Gastrocnemius medialis (tissue), 4 donors: ENCODE measurements around the gene TALDO1. TPM values are rescaled to one million over a fixed set of nuclear protein-coding genes. Genes with fewer than 3 reads are reported as not detected.

ENCODE experiments used
- ATAC-seq, 2 donors: fragments of 150-250 bp; one replicate each; pipeline ENCODE4 v1.9.1; 2016
- DNase-seq, 2 donors: peaks; one replicate each; pipeline ENCODE4 v3.0.0-alpha.2; 2019
- H3K27ac ChIP-seq, 4 donors: fragments of 200-600 bp; sonication (generic); 1 replicate in 1 of 4; 2 replicates in 3 of 4; pipeline ENCODE4 v1.5.1; 2016 to 2018; ENCODE audit warnings: mild to moderate bottlenecking in 2 of 4, moderate library complexity in 1 of 4
- H3K27me3 ChIP-seq, 3 donors: fragments of 200-600 bp; sonication (generic) in 2 of 3; 1 replicate in 1 of 3; 2 replicates in 2 of 3; pipeline versions ENCODE4 v1.5.1 to v1.6.0; 2016 to 2019; ENCODE audit warnings: mild to moderate bottlenecking in 1 of 3, moderate library complexity in 1 of 3
- H3K36me3 ChIP-seq, 2 donors: fragments of 200-600 bp; sonication (generic) in 1 of 2; one replicate each; pipeline ENCODE4 v1.5.1; 2017 to 2018
- H3K4me1 ChIP-seq, 2 donors: fragments of 200-600 bp; sonication (generic) in 1 of 2; one replicate each; pipeline ENCODE4 v1.5.1; 2016 to 2017; ENCODE audit warnings: mild to moderate bottlenecking in 2 of 2
- H3K4me3 ChIP-seq, 4 donors: fragments of 200-600 bp; sonication (generic) in 3 of 4; 1 replicate in 1 of 4; 2 replicates in 3 of 4; pipeline ENCODE4 v1.5.1; 2016 to 2019; ENCODE audit warnings: mild to moderate bottlenecking in 2 of 4
- H3K9me3 ChIP-seq, 3 donors: fragments of 200-600 bp; sonication (generic) in 2 of 3; 1 replicate in 1 of 3; 2 replicates in 2 of 3; pipeline ENCODE4 v1.5.1; 2016 to 2019
- CTCF ChIP-seq, 5 experiments: fragments of 450-650 bp in 3 of 5; fragments of 200-600 bp in 2 of 5; sonication (generic) in 2 of 5; IDR thresholded peaks in 4 of 5; conservative IDR thresholded peaks in 1 of 5; 1 replicate in 4 of 5; 2 replicates in 1 of 5; pipeline ENCODE4 v1.5.1; 2016 to 2019; ENCODE audit warnings: antibody characterized with exemption in 5 of 5, mild to moderate bottlenecking in 3 of 5, moderate library complexity in 3 of 5
- POLR2A ChIP-seq, 2 donors: fragments of 450-650 bp; IDR thresholded peaks; one replicate each; pipeline ENCODE4 v1.6.1; 2017; ENCODE audit warnings: antibody characterized with exemption in 2 of 2, mild to moderate bottlenecking in 2 of 2, moderate library complexity in 2 of 2
- in situ Hi-C, 4 donors: fragments of 200-750 bp; cut with MboI; loops; one replicate each; pipeline versions ENCODE4 v1.15.0 to v1.8.0; 2017; ENCODE audit warnings: low sequenced_read_pairs in 4 of 4
- intact Hi-C: fragments of 100-400 bp; cut with DNase I; formaldehyde crosslinking; loops from one replicate; pipeline ENCODE4 v1.15.1; 2023; ENCODE audit warnings: low total_unique reads
- total RNA-seq, 4 donors: library from RNA; depleted of rRNA; stranded (reverse); fragments of >200 nt; gene quantifications; one replicate each; pipeline versions ENCODE4 v1.1.0 to v1.2.3, GENCODE V29; 2016

Gene TALDO1
- total RNA-seq, 4 donors from 2014 or later = 98.6 to 167 (median 153) TPM

- ATAC-seq (no peak), DNase-seq (peak in 1 of 2 donors; percentile 12)
- H3K4me3 ChIP-seq = no peak overlapping the region
- intact Hi-C loops (loop anchor here (2.0 to 5.0 kb wide), 4 partner anchors 29 to 132 kb away; partner anchors contain the start of gene TALDO1), in situ Hi-C loops (loop anchor here in 3 of 4 donors (25.0 kb wide), 1 partner anchor 137 kb away; the partner anchor contains the start of genes LMNTD2 (in 3 of the 3) and RASSF7 (in 3 of the 3))
- H3K36me3 ChIP-seq = peaks cover 0 to 25% of the 10 kb centered on the region in 2 donors
- H3K27ac ChIP-seq = peak overlapping the region in 3 of 4 donors; percentile 40 to 97 (median 92)
- H3K27me3 ChIP-seq = no peaks in the 10 kb centered on the region
- no peak for TF ChIP-seq CTCF (IDR thresholded peaks at IDR 0.05 in 4 of 5, conservative IDR thresholded peaks at IDR 0.05 in 1 of 5)
- TF ChIP-seq POLR2A (IDR thresholded peaks at IDR 0.05) = no peak
- H3K9me3 ChIP-seq = no peaks in the 10 kb centered on the region
- H3K4me1 ChIP-seq = peaks cover 23 to 27% of the 10 kb centered on the region in 2 donors
Measured at GRCh38 chr11:699753-700152, 47.5 kb upstream of the TALDO1 start.

- Histone ChIP-seq H3K4me1 (peaks cover 15 to 29% of the 10 kb centered on the region in 2 donors), H3K4me3 (no peak overlapping the region), H3K9me3 (no peaks in the 10 kb centered on the region), H3K27me3 (peaks cover 6 to 9% (median 7%) of the 10 kb centered on the region in 3 donors), H3K27ac (no peak overlapping the region), H3K36me3 (peaks cover 0 to 25% of the 10 kb centered on the region in 2 donors)
- no peak for TF ChIP-seq CTCF (IDR thresholded peaks at IDR 0.05 in 4 of 5, conservative IDR thresholded peaks at IDR 0.05 in 1 of 5)
- no peak for TF ChIP-seq POLR2A (IDR thresholded peaks at IDR 0.05)
- intact Hi-C loops = no loop called here
- in situ Hi-C loops = loop anchor here in 3 of 4 donors (25.0 kb wide), 1 partner anchor 140 kb away; the partner anchor contains the start of genes LMNTD2 (in 3 of the 3) and RASSF7 (in 3 of the 3)
- DNase-seq (peak in 1 of 2 donors; percentile 11), ATAC-seq (no peak)
Measured at GRCh38 chr11:701741-702461, 45.4 kb upstream of the TALDO1 start.

- Histone ChIP-seq H3K4me3 (no peak overlapping the region), H3K27me3 (peaks cover 14 to 17% (median 16%) of the 10 kb centered on the region in 3 donors), H3K9me3 (no peaks in the 10 kb centered on the region), H3K4me1 (peaks cover 7 to 28% of the 10 kb centered on the region in 2 donors), H3K27ac (peak overlapping the region in 2 of 4 donors; percentile 35 to 58), H3K36me3 (peaks cover 0 to 25% of the 10 kb centered on the region in 2 donors)
- ATAC-seq (peak in 1 of 2 donors; percentile 1), DNase-seq (peak in 1 of 2 donors; percentile 42)
- TF ChIP-seq POLR2A (IDR thresholded peaks at IDR 0.05) (no peak), CTCF (IDR thresholded peaks at IDR 0.05 in 4 of 5, conservative IDR thresholded peaks at IDR 0.05 in 1 of 5) (no peak)
- in situ Hi-C loops = loop anchor here in 3 of 4 donors (25.0 kb wide), 1 partner anchor 140 kb away; the partner anchor contains the start of genes LMNTD2 (in 3 of the 3) and RASSF7 (in 3 of the 3)
- intact Hi-C loops = no loop called here
Measured at GRCh38 chr11:702462-703461, 44.5 kb upstream of the TALDO1 start.

- no peak overlapping the region for H3K4me3 ChIP-seq
- H3K9me3 ChIP-seq = no peaks in the 10 kb centered on the region
- DNase-seq = no peak
- TF ChIP-seq CTCF (IDR thresholded peaks at IDR 0.05 in 4 of 5, conservative IDR thresholded peaks at IDR 0.05 in 1 of 5) (no peak), POLR2A (IDR thresholded peaks at IDR 0.05) (no peak)
- intact Hi-C loops = no loop called here
- peaks cover 0 to 25% of the 10 kb centered on the region in 2 donors for H3K36me3 ChIP-seq
- ATAC-seq = no peak
- peaks cover 21 to 23% (median 22%) of the 10 kb centered on the region in 3 donors for H3K27me3 ChIP-seq
- H3K27ac ChIP-seq = peak overlapping the region in 2 of 4 donors; percentile 35 to 58
- peaks cover 0 to 21% of the 10 kb centered on the region in 2 donors for H3K4me1 ChIP-seq
- in situ Hi-C loops = loop anchor here in 3 of 4 donors (25.0 kb wide), 1 partner anchor 141 kb away; the partner anchor contains the start of genes LMNTD2 (in 3 of the 3) and RASSF7 (in 3 of the 3)
Measured at GRCh38 chr11:703506-703905, 43.8 kb upstream of the TALDO1 start.
